Effector memory CD4-positive, alpha-beta T cell (primary cell): ENCODE measurements around the gene NFAT5.
"Not testable (repeated sequence)": the region's sequence is repeated elsewhere in the genome, so short reads cannot be mapped to it uniquely, and the experiment has no call there.

Experiments used
- DNase-seq, 3 donors: peaks; one replicate each; pipeline ENCODE4 v3.0.0-alpha.2; 2020
- H3K27ac ChIP-seq: 2 replicates; pipeline ENCODE4 v1.7.0; 2013; ENCODE audit warnings: mild to moderate bottlenecking, low read length, moderate library complexity; ENCODE audit not compliant: insufficient read depth, poor library complexity, severe bottlenecking
- H3K27me3 ChIP-seq: replicated peaks from 2 replicates; pipeline ENCODE4 v1.7.0; 2013; ENCODE audit warnings: mild to moderate bottlenecking, low read length; ENCODE audit not compliant: insufficient read depth, control insufficient read depth, poor library complexity, severe bottlenecking
- H3K36me3 ChIP-seq: 2 replicates; pipeline ENCODE4 v1.7.0; 2013; ENCODE audit warnings: mild to moderate bottlenecking, low read length, moderate library complexity; ENCODE audit not compliant: control insufficient read depth, insufficient read depth
- H3K4me1 ChIP-seq: 2 replicates; pipeline ENCODE4 v1.7.0; 2013; ENCODE audit warnings: low read length, mild to moderate bottlenecking; ENCODE audit not compliant: control insufficient read depth, insufficient read depth, poor library complexity, severe bottlenecking
- H3K4me3 ChIP-seq: 2 replicates; pipeline ENCODE4 v1.7.0; 2013; ENCODE audit warnings: low read length, low read depth, mild to moderate bottlenecking; ENCODE audit not compliant: insufficient read depth, poor library complexity, severe bottlenecking
- H3K9me3 ChIP-seq: 2 replicates; pipeline ENCODE4 v1.7.0; 2013; ENCODE audit warnings: mild to moderate bottlenecking, low read length, moderate library complexity; ENCODE audit not compliant: control insufficient read depth

NFAT5 gene

GRCh38 chr16:69531988-69532387, 33.8 kb upstream of the NFAT5 start:
- DNase-seq, result no peak
- H3K4me1 ChIP-seq, result peaks cover 9% of the 10 kb centered on the region

GRCh38 chr16:69532641-69533455, 32.9 kb upstream of the NFAT5 start:
- Histone ChIP-seq H3K36me3 (no peaks in the 10 kb centered on the region), H3K4me1 (peaks cover 9% of the 10 kb centered on the region), H3K27ac (no peak overlapping the region), H3K9me3 (no peaks in the 10 kb centered on the region), H3K27me3 (no peaks in the 10 kb centered on the region), H3K4me3 (no peak overlapping the region)
- DNase-seq, result no peak

More at GRCh38 chr16:69531988-69532387, 33.8 kb upstream of the NFAT5 start:
- no peaks in the 10 kb centered on the region for H3K9me3 ChIP-seq
- H3K27me3 ChIP-seq, result no peaks in the 10 kb centered on the region
- H3K4me3 ChIP-seq, result no peak overlapping the region
- no peaks in the 10 kb centered on the region for H3K36me3 ChIP-seq
- no peak overlapping the region for H3K27ac ChIP-seq

GRCh38 chr16:69534720-69535119, 31.0 kb upstream of the NFAT5 start:
- Histone ChIP-seq H3K27me3 (no peaks in the 10 kb centered on the region), H3K4me3 (no peak overlapping the region), H3K27ac (no peak overlapping the region), H3K4me1 (peaks cover 9% of the 10 kb centered on the region), H3K36me3 (no peaks in the 10 kb centered on the region), H3K9me3 (no peaks in the 10 kb centered on the region)
- DNase-seq, result no peak

GRCh38 chr16:69535123-69536050, 30.4 kb upstream of the NFAT5 start:
- no peaks in the 10 kb centered on the region for H3K27me3 ChIP-seq
- H3K9me3 ChIP-seq, result no peaks in the 10 kb centered on the region
- H3K4me1 ChIP-seq, result peaks cover 7% of the 10 kb centered on the region
- DNase-seq, result no peak
- H3K36me3 ChIP-seq, result no peaks in the 10 kb centered on the region
- no peak overlapping the region for H3K4me3 ChIP-seq
- no peak overlapping the region for H3K27ac ChIP-seq

GRCh38 chr16:69537706-69538080, 28.1 kb upstream of the NFAT5 start:
- Histone ChIP-seq H3K4me3 (no peak overlapping the region), H3K27ac (no peak overlapping the region), H3K9me3 (no peaks in the 10 kb centered on the region), H3K4me1 (no peaks in the 10 kb centered on the region), H3K36me3 (no peaks in the 10 kb centered on the region), H3K27me3 (no peaks in the 10 kb centered on the region)
- DNase-seq, result no peak

GRCh38 chr16:69538808-69539207, 27.0 kb upstream of the NFAT5 start:
- no peak for DNase-seq
- Histone ChIP-seq H3K27me3 (no peaks in the 10 kb centered on the region), H3K9me3 (no peaks in the 10 kb centered on the region), H3K4me1 (no peaks in the 10 kb centered on the region), H3K4me3 (no peak overlapping the region), H3K27ac (no peak overlapping the region), H3K36me3 (no peaks in the 10 kb centered on the region)

GRCh38 chr16:69542974-69543373, 22.8 kb upstream of the NFAT5 start:
- Histone ChIP-seq H3K4me1 (no peaks in the 10 kb centered on the region), H3K9me3 (no peaks in the 10 kb centered on the region), H3K4me3 (no peak overlapping the region), H3K36me3 (no peaks in the 10 kb centered on the region), H3K27me3 (no peaks in the 10 kb centered on the region), H3K27ac (no peak overlapping the region)
- no peak for DNase-seq

- DNase-seq, result no peak
- Histone ChIP-seq H3K4me3 (no peak overlapping the region), H3K27me3 (no peaks in the 10 kb centered on the region), H3K4me1 (no peaks in the 10 kb centered on the region), H3K27ac (no peak overlapping the region), H3K9me3 (no peaks in the 10 kb centered on the region), H3K36me3 (no peaks in the 10 kb centered on the region)
These were observed 21.7 kb upstream of the NFAT5 start for GRCh38 chr16:69544088-69544487.

- H3K27ac ChIP-seq, H3K4me1 ChIP-seq, H3K36me3 ChIP-seq, H3K27me3 ChIP-seq, H3K4me3 ChIP-seq, H3K9me3 ChIP-seq, DNase-seq: not testable (repeated sequence)
These were observed 19.1 kb upstream of the NFAT5 start for GRCh38 chr16:69546663-69547062.

GRCh38 chr16:69553332-69553731, 12.4 kb upstream of the NFAT5 start:
- Histone ChIP-seq H3K27me3 (no peaks in the 10 kb centered on the region), H3K4me1 (no peaks in the 10 kb centered on the region), H3K9me3 (no peaks in the 10 kb centered on the region), H3K4me3 (no peak overlapping the region), H3K36me3 (no peaks in the 10 kb centered on the region), H3K27ac (no peak overlapping the region)
- no peak for DNase-seq
